ENCODE results near the gene ZNF582. TPM values are rescaled to one million over a fixed set of nuclear protein-coding genes. Genes with fewer than 3 reads are reported as not detected.

ZNF582 gene
- total and polyA plus RNA-seq, 2 donors from 2014 or later: 3.8 to 5.0 TPM

GRCh38 chr19:56423276-56423984 lies 30.1 kb upstream of the ZNF582 start:
- DNase-seq (no peak), FAIRE-seq (no peak)
- Histone ChIP-seq H3K4me3 (ENCODE audit: low read length in 3 of 3) (peak overlapping the region in 2 of 3 donors; percentile 2 to 25), H3K4me1 (ENCODE audit: control insufficient read depth in 2 of 3, insufficient read depth in 2 of 3, low read depth in 1 of 3, low read length in 3 of 3) (no peaks in the 10 kb centered on the region), H3K27ac (ENCODE audit: low read depth in 2 of 2, low read length in 2 of 2) (no peak overlapping the region), H3K27me3 (ENCODE audit: control insufficient read depth, insufficient read depth, low read length) (no peaks in the 10 kb centered on the region), H3K36me3 (ENCODE audit: control insufficient read depth in 2 of 3, insufficient read depth in 3 of 3, low read length in 3 of 3) (peaks cover 14 to 27% (median 16%) of the 10 kb centered on the region in 3 donors), H3K9ac (ENCODE audit: low read length in 3 of 3) (no peak overlapping the region), H3K9me3 (ENCODE audit: control insufficient read depth in 2 of 3, insufficient read depth in 1 of 3, low read length in 3 of 3) (peaks cover 20 to 96% (median 59%) of the 10 kb centered on the region in 3 donors)
- no peak for TF ChIP-seq CTCF (IDR thresholded peaks at IDR 0.05; ENCODE audit: borderline replicate concordance, extremely low read depth, insufficient read depth)
- intact Hi-C loops (cut with DNase I): no loop called here

- intact Hi-C loops (cut with DNase I): no loop called here
- Histone ChIP-seq H3K9ac (ENCODE audit: low read length in 3 of 3) (peak overlapping the region in 2 of 3 donors; percentile 77 to 100), H3K4me1 (ENCODE audit: control insufficient read depth in 2 of 3, insufficient read depth in 2 of 3, low read depth in 1 of 3, low read length in 3 of 3) (peaks cover 10 to 20% (median 13%) of the 10 kb centered on the region in 3 donors), H3K4me3 (ENCODE audit: low read length in 3 of 3) (peak overlapping the region; percentile 96 to 100 (median 99)), H3K36me3 (ENCODE audit: control insufficient read depth in 2 of 3, insufficient read depth in 3 of 3, low read length in 3 of 3) (peaks cover 16 to 27% (median 22%) of the 10 kb centered on the region in 3 donors), H3K9me3 (ENCODE audit: control insufficient read depth in 2 of 3, insufficient read depth in 1 of 3, low read length in 3 of 3) (peaks cover 10 to 21% (median 16%) of the 10 kb centered on the region in 3 donors), H3K27me3 (ENCODE audit: control insufficient read depth, insufficient read depth, low read length) (no peaks in the 10 kb centered on the region), H3K27ac (ENCODE audit: low read depth in 2 of 2, low read length in 2 of 2) (no peak overlapping the region)
- no peak for TF ChIP-seq CTCF (IDR thresholded peaks at IDR 0.05; ENCODE audit: borderline replicate concordance, extremely low read depth, insufficient read depth)
- DNase-seq (no peak), FAIRE-seq (no peak)
These were observed 11.7 kb upstream of the ZNF582 start for GRCh38 chr19:56405062-56405461.

GRCh38 chr19:56404705-56405056 lies 11.3 kb upstream of the ZNF582 start:
- peaks cover 10 to 20% (median 13%) of the 10 kb centered on the region in 3 donors for H3K4me1 ChIP-seq (ENCODE audit: control insufficient read depth in 2 of 3, insufficient read depth in 2 of 3, low read depth in 1 of 3, low read length in 3 of 3)
- FAIRE-seq (no peak), DNase-seq (no peak)
- no peak overlapping the region for H3K27ac ChIP-seq (ENCODE audit: low read depth in 2 of 2, low read length in 2 of 2)
- no peak for TF ChIP-seq CTCF (IDR thresholded peaks at IDR 0.05; ENCODE audit: borderline replicate concordance, extremely low read depth, insufficient read depth)
- peaks cover 14 to 27% (median 26%) of the 10 kb centered on the region in 3 donors for H3K36me3 ChIP-seq (ENCODE audit: control insufficient read depth in 2 of 3, insufficient read depth in 3 of 3, low read length in 3 of 3)
- intact Hi-C loops (cut with DNase I): no loop called here
- peaks cover 10 to 24% (median 16%) of the 10 kb centered on the region in 3 donors for H3K9me3 ChIP-seq (ENCODE audit: control insufficient read depth in 2 of 3, insufficient read depth in 1 of 3, low read length in 3 of 3)
- H3K4me3 ChIP-seq (ENCODE audit: low read length in 3 of 3): peak overlapping the region; percentile 96 to 100 (median 99)
- peak overlapping the region; percentile 77 to 100 (median 87) for H3K9ac ChIP-seq (ENCODE audit: low read length in 3 of 3)
- H3K27me3 ChIP-seq (ENCODE audit: control insufficient read depth, insufficient read depth, low read length): no peaks in the 10 kb centered on the region
